ENCODE results near the gene PPFIA1.

The PPFIA1 gene

GRCh38 chr11:70416881-70417280, 146.4 kb downstream of the PPFIA1 start:
- no peak overlapping the region for H3K27ac ChIP-seq
- TF ChIP-seq ZFX (IDR thresholded peaks at IDR 0.05) (no peak), CTCF (conservative IDR thresholded peaks at IDR 0.05) (no peak)

- no peak for TF ChIP-seq ZFX (IDR thresholded peaks at IDR 0.05)
- no peak for TF ChIP-seq CTCF (conservative IDR thresholded peaks at IDR 0.05)
- no peak overlapping the region for H3K27ac ChIP-seq
Measured at GRCh38 chr11:70418130-70418529, 147.6 kb downstream of the PPFIA1 start.

GRCh38 chr11:70419307-70420007, 149.0 kb downstream of the PPFIA1 start:
- no peak for TF ChIP-seq ZFX (IDR thresholded peaks at IDR 0.05)
- no peak for TF ChIP-seq CTCF (conservative IDR thresholded peaks at IDR 0.05)
- no peak overlapping the region for H3K27ac ChIP-seq

GRCh38 chr11:70420008-70420464, 149.5 kb downstream of the PPFIA1 start:
- no peak for TF ChIP-seq CTCF (conservative IDR thresholded peaks at IDR 0.05)
- TF ChIP-seq ZFX (IDR thresholded peaks at IDR 0.05): no peak

GRCh38 chr11:70420496-70420895, 150.0 kb downstream of the PPFIA1 start:
- TF ChIP-seq CTCF (conservative IDR thresholded peaks at IDR 0.05) (no peak), ZFX (IDR thresholded peaks at IDR 0.05) (no peak)
- H3K27ac ChIP-seq: no peak overlapping the region

More at GRCh38 chr11:70420008-70420464, 149.5 kb downstream of the PPFIA1 start:
- no peak overlapping the region for H3K27ac ChIP-seq

- TF ChIP-seq CTCF (conservative IDR thresholded peaks at IDR 0.05) (no peak), ZFX (IDR thresholded peaks at IDR 0.05) (no peak)
- H3K27ac ChIP-seq: no peak overlapping the region
Measured at GRCh38 chr11:70421123-70421522, 150.6 kb downstream of the PPFIA1 start.

- H3K27ac ChIP-seq: no peak overlapping the region
- TF ChIP-seq ZFX (IDR thresholded peaks at IDR 0.05) (no peak), CTCF (conservative IDR thresholded peaks at IDR 0.05) (no peak)
Measured at GRCh38 chr11:70422692-70423522, 152.4 kb downstream of the PPFIA1 start.

Measured in C4-2B (cell line).